ENCODE results near the gene LLGL2.

DNA sequence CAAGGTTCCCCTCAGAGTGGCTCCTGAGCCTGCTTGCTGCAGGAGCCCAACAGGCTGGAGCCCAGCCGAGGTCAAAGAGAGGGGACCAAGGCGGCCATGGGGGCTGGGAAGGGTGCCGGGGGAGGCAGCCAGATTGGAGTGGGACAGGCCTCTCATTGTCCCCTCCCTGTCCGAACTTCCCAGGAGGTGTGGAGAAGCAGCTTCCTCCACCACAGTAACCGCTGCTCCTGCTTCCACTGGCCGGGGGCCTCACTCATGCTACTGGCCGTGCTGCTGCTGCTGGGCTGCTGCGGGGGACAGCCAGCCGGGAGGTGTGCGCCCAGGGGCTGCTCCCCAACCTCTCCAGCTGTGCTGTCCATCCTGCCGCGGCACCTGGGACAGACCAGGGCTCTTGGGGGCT, 39.8 kb upstream of the LLGL2 start:
- TF ChIP-seq POLR2A (IDR thresholded peaks at IDR 0.05) (no peak), CTCF (IDR thresholded peaks at IDR 0.05) (no peak)
